OCI-LY1 (cell line): ENCODE results near the gene TGOLN2.

ENCODE experiments used
- H2AFZ ChIP-seq: fragments of 200-600 bp; sonication (generic), shearing (Covaris generic); 2 replicates; pipeline ENCODE4 v1.6.0; 2014; ENCODE audit warnings: antibody characterized with exemption, mild to moderate bottlenecking, low read length
- H3F3A ChIP-seq: fragments of 200-600 bp; sonication (generic), shearing (Covaris generic); 2 replicates; pipeline ENCODE4 v1.6.0; 2014; ENCODE audit warnings: mild to moderate bottlenecking, antibody characterized with exemption, low read length, moderate library complexity; ENCODE audit not compliant: insufficient read depth
- H3K27ac ChIP-seq: fragments of 200-600 bp; sonication (generic); 2 replicates; pipeline ENCODE4 v1.5.1; 2014; ENCODE audit warnings: low read length, mixed run types, mild to moderate bottlenecking, low read depth; ENCODE audit not compliant: poor library complexity, severe bottlenecking
- H3K27me3 ChIP-seq: fragments of 200-600 bp; sonication (generic); 2 replicates; pipeline ENCODE4 v1.6.0; 2014; ENCODE audit warnings: antibody characterized with exemption, mild to moderate bottlenecking, low read length, moderate library complexity; ENCODE audit not compliant: insufficient read depth
- H3K36me3 ChIP-seq: fragments of 200-600 bp; sonication (generic); 2 replicates; pipeline ENCODE4 v1.6.1; 2014; ENCODE audit warnings: mild to moderate bottlenecking, antibody characterized with exemption, low read length, moderate library complexity, mixed read lengths; ENCODE audit not compliant: insufficient read depth
- H3K4me1 ChIP-seq: fragments of 200-600 bp; sonication (generic); 2 replicates; pipeline ENCODE4 v1.5.1; 2014; ENCODE audit warnings: mild to moderate bottlenecking, low read length, moderate library complexity; ENCODE audit not compliant: insufficient read depth, severe bottlenecking
- H3K4me2 ChIP-seq: fragments of 200-600 bp; sonication (generic), shearing (Covaris generic); 2 replicates; pipeline ENCODE4 v1.6.1; 2014; ENCODE audit warnings: low read length
- H3K4me3 ChIP-seq: fragments of 200-600 bp; sonication (generic); 2 replicates; pipeline ENCODE4 v1.5.1; 2014; ENCODE audit warnings: low read length, low read depth, mild to moderate bottlenecking, mixed read lengths; ENCODE audit not compliant: poor library complexity, severe bottlenecking
- H3K79me2 ChIP-seq: fragments of 200-600 bp; shearing (Covaris generic); 2 replicates; pipeline ENCODE4 v1.6.1; 2016; ENCODE audit warnings: mixed run types, low read length, mixed read lengths; ENCODE audit not compliant: insufficient read depth
- H3K9ac ChIP-seq: fragments of 200-600 bp; sonication (generic), shearing (Covaris generic); 2 replicates; pipeline ENCODE4 v1.6.1; 2014; ENCODE audit warnings: mild to moderate bottlenecking, low read length, mixed read lengths
- H3K9me2 ChIP-seq: fragments of 200-600 bp; sonication (generic), shearing (Covaris generic); 2 replicates; pipeline ENCODE4 v1.6.1; 2014; ENCODE audit warnings: low read depth, mild to moderate bottlenecking, low read length, mixed read lengths
- H3K9me3 ChIP-seq: fragments of 200-600 bp; shearing (Covaris generic); 2 replicates; pipeline ENCODE4 v1.6.1; 2014; ENCODE audit warnings: low read length, mixed read lengths
- H4K20me1 ChIP-seq: fragments of 200-600 bp; sonication (generic), shearing (Covaris generic); 2 replicates; pipeline ENCODE4 v1.6.0; 2016; ENCODE audit warnings: mild to moderate bottlenecking, low read length; ENCODE audit not compliant: insufficient read depth
- CTCF ChIP-seq: fragments of 200-600 bp; sonication (generic), shearing (Covaris generic); IDR thresholded peaks from 2 replicates; pipeline ENCODE4 v1.5.1; 2017; ENCODE audit warnings: mild to moderate bottlenecking, antibody characterized with exemption, low read length, moderate library complexity, mixed read lengths
- EZH2 ChIP-seq: fragments of 200-600 bp; sonication (generic), shearing (Covaris generic); IDR thresholded peaks from 2 replicates; pipeline ENCODE4 v1.8.0; 2017; ENCODE audit warnings: borderline replicate concordance, mixed run types, mild to moderate bottlenecking, antibody characterized with exemption, low read length, moderate library complexity, mixed read lengths

TGOLN2 gene

GRCh38 chr2:85342156-85342555 is 14.4 kb upstream of the TGOLN2 start:
- no peak overlapping the region for H3K4me2 ChIP-seq
- no peak for TF ChIP-seq EZH2
- no peak for TF ChIP-seq CTCF
- no peak overlapping the region for H3K9ac ChIP-seq
- no peaks in the 10 kb centered on the region for H4K20me1 ChIP-seq
- no peaks in the 10 kb centered on the region for H3K27me3 ChIP-seq
- H3K36me3 ChIP-seq, result 0 out of 2 replicates have a peak, but pooled peaks cover 5% of the 10 kb centered on the region
- H3K4me1 ChIP-seq, result no peaks in the 10 kb centered on the region
- no peak overlapping the region for H3K27ac ChIP-seq
- H3K9me3 ChIP-seq, result no peaks in the 10 kb centered on the region
- H3K9me2 ChIP-seq, result no peaks in the 10 kb centered on the region
- H3F3A ChIP-seq, result no peaks in the 10 kb centered on the region
- no peaks in the 10 kb centered on the region for H3K79me2 ChIP-seq
- H3K4me3 ChIP-seq, result no peak overlapping the region
- H2AFZ ChIP-seq, result no peak overlapping the region

DNA sequence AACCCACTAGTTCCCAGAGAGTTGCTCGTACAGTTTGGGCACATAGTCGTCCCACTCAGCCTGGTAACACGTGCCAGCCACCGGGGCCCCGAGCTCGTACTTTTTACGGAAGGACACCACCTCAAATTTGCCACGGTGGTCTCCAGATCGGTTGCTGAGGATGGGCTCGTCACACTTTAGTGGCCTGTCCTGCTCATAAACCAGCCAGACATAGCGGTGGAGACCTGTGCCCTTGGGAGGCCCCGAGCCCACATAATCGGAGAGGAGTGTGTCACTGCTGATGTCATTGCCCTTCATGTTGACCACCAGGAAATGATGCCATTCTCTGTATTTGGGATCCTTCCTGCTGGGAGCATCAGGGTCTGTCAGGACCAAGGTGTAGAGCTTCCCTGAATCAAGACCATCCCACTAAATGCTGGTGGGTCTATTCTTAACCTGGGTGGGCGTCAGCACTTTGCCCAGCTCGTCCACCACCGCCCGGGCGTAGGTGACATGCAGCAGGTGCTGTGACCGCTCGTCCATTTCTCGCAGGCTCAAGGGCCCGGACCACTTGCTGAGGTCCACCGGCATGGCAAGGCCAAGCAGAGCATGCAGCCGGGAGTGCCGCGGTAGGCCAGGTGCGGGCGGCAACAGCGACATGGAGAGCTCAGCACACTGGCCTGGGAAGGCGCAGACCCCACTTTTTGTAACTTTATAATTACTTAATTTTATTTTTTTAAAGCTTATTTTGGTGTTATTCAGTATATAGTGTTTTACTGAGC is 13.7 kb upstream of the TGOLN2 start:
- H3K27ac ChIP-seq, result no peak overlapping the region
- H3K4me1 ChIP-seq, result no peaks in the 10 kb centered on the region
- no peak overlapping the region for H3K4me3 ChIP-seq
- no peak overlapping the region for H3K4me2 ChIP-seq
- H3F3A ChIP-seq, result no peaks in the 10 kb centered on the region
- H3K27me3 ChIP-seq, result no peaks in the 10 kb centered on the region
- no peaks in the 10 kb centered on the region for H3K79me2 ChIP-seq
- no peaks in the 10 kb centered on the region for H3K9me3 ChIP-seq
- no peaks in the 10 kb centered on the region for H4K20me1 ChIP-seq
- TF ChIP-seq CTCF (no peak), EZH2 (no peak)
- H3K9ac ChIP-seq, result no peak overlapping the region
- H3K9me2 ChIP-seq, result no peaks in the 10 kb centered on the region
- H3K36me3 ChIP-seq, result 0 out of 2 replicates have a peak, but pooled peaks cover 3% of the 10 kb centered on the region
- H2AFZ ChIP-seq, result no peak overlapping the region

DNA sequence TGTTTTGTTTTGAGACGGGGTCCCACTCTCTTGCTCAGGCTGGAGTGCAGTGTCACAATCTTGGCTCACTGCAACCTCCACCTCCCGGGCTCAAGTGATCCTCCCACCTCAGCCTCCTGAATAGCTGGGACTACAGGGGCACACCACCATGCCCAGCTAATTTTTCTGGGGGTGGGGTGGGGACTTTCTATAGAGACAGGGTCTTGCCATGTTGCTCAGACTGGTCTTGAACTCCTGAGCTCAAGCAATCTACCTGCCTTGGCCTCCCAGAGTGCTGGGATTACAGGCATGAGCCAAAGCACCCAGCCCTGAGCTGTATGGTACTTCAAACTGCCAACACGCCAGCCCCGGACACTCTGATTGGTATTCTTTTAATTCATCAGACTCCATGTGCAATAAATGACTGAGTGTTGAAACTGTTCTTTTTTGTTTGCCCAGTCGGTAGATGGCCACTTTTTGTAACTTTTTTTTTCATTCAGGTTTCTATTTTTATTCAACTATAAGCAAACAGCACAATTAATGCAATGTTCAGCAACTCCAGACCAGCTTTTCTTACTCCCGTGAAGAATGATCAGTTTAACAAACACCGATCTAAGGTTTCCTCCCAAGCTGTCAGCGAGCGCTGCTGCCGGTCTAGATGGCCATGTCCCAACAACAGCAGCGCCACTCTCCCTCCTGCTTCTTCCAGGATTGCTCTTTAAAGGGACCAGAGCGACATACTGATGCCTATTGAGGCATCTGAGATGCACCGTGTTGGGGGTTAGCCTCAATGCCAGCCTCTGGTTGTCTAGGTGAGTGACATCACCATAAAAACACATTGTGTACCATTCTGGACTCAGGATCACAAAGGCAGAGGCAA is 12.5 kb upstream of the TGOLN2 start:
- Histone ChIP-seq H3K27me3 (no peaks in the 10 kb centered on the region), H3K4me3 (no peak overlapping the region), H3K36me3 (no peaks in the 10 kb centered on the region), H3K4me2 (no peak overlapping the region), H3K27ac (no peak overlapping the region), H3K9ac (no peak overlapping the region), H3F3A (no peaks in the 10 kb centered on the region), H2AFZ (no peak overlapping the region), H4K20me1 (no peaks in the 10 kb centered on the region), H3K4me1 (no peaks in the 10 kb centered on the region), H3K9me2 (no peaks in the 10 kb centered on the region), H3K79me2 (no peaks in the 10 kb centered on the region), H3K9me3 (no peaks in the 10 kb centered on the region)
- TF ChIP-seq CTCF (no peak), EZH2 (no peak)
